Uterus (tissue), 4 donors: ENCODE data around the gene SCLY. TPM values are rescaled to one million over a fixed set of nuclear protein-coding genes. Genes with fewer than 3 reads are reported as not detected.

Experiments
- DNase-seq, 2 donors: peaks; one replicate each; pipeline ENCODE4 v3.0.0-alpha.2; 2019 to 2020
- H3K27ac ChIP-seq, 2 donors: fragments of 200-600 bp; sonication (generic); 1 replicate in 1 of 2; 2 replicates in 1 of 2; pipeline ENCODE4 v1.5.1; 2016 to 2018
- H3K27me3 ChIP-seq, 2 donors: fragments of 200-600 bp; sonication (generic); one replicate each; pipeline ENCODE4 v1.5.1; 2018 to 2019; ENCODE audit warnings: control low read depth in 1 of 2
- H3K36me3 ChIP-seq, 2 donors: fragments of 200-600 bp; sonication (generic); one replicate each; pipeline ENCODE4 v1.5.1; 2019; ENCODE audit warnings: control low read depth in 1 of 2
- H3K4me1 ChIP-seq, 2 donors: fragments of 200-600 bp; sonication (generic); one replicate each; pipeline ENCODE4 v1.5.1; 2018 to 2019; ENCODE audit warnings: control low read depth in 1 of 2
- H3K4me3 ChIP-seq, 2 donors: fragments of 200-600 bp; sonication (generic); 1 replicate in 1 of 2; 2 replicates in 1 of 2; pipeline ENCODE4 v1.5.1; 2018 to 2019; ENCODE audit warnings: mild to moderate bottlenecking in 1 of 2
- H3K9me3 ChIP-seq, 2 donors: fragments of 200-600 bp; sonication (generic); one replicate each; pipeline ENCODE4 v1.5.1; 2019; ENCODE audit warnings: control low read depth in 1 of 2
- CTCF ChIP-seq, 4 experiments: fragments of 200-600 bp in 2 of 4; fragments of 450-650 bp in 2 of 4; sonication (generic) in 2 of 4; IDR thresholded peaks; one replicate each; pipeline ENCODE4 v1.5.1; 2016 to 2019; ENCODE audit warnings: antibody characterized with exemption in 4 of 4, mild to moderate bottlenecking in 2 of 4, moderate library complexity in 1 of 4
- POLR2A ChIP-seq, 2 donors: fragments of 450-650 bp; IDR thresholded peaks; one replicate each; pipeline ENCODE4 v1.6.1; 2016; ENCODE audit warnings: antibody characterized with exemption in 2 of 2, mild to moderate bottlenecking in 1 of 2, moderate library complexity in 1 of 2
- intact Hi-C: fragments of 100-400 bp; cut with DNase I; formaldehyde crosslinking; loops from one replicate; pipeline ENCODE4 v1.15.1; 2023; ENCODE audit warnings: low total_unique reads
- total RNA-seq, 4 donors: library from RNA; depleted of rRNA in 3 of 4; stranded (reverse); fragments of >200 nt in 3 of 4; gene quantifications; one replicate each; pipeline versions ENCODE4 v1.1.0 to v1.2.4, GENCODE V29; 2014 to 2023
- donor health status: DM: yes; HTN: yes; CAD: no.

SCLY gene
- total RNA-seq, 4 donors from 2014 or later, result 5.1 to 26.0 (median 12.8) TPM

- no peak overlapping the region for H3K27ac ChIP-seq
- intact Hi-C loops, result no loop called here
- H3K4me1 ChIP-seq, result no peaks in the 10 kb centered on the region
- H3K9me3 ChIP-seq, result no peaks in the 10 kb centered on the region
- TF ChIP-seq POLR2A (IDR thresholded peaks at IDR 0.05) (no peak), CTCF (IDR thresholded peaks at IDR 0.05) (no peak)
- DNase-seq, result no peak
- no peaks in the 10 kb centered on the region for H3K36me3 ChIP-seq
- H3K27me3 ChIP-seq, result no peaks in the 10 kb centered on the region
- no peak overlapping the region for H3K4me3 ChIP-seq
Observed at GRCh38 chr2:238040918-238041317, 19.9 kb upstream of the SCLY start.

- H3K4me1 ChIP-seq, result no peaks in the 10 kb centered on the region
- intact Hi-C loops, result no loop called here
- no peak overlapping the region for H3K4me3 ChIP-seq
- no peak for DNase-seq
- TF ChIP-seq POLR2A (IDR thresholded peaks at IDR 0.05), result no peak
- no peak for TF ChIP-seq CTCF (IDR thresholded peaks at IDR 0.05)
- no peaks in the 10 kb centered on the region for H3K27me3 ChIP-seq
- no peak overlapping the region for H3K27ac ChIP-seq
- H3K36me3 ChIP-seq, result no peaks in the 10 kb centered on the region
- H3K9me3 ChIP-seq, result no peaks in the 10 kb centered on the region
Observed at GRCh38 chr2:238042090-238042489, 18.7 kb upstream of the SCLY start.

GRCh38 chr2:238042849-238043584 is 17.8 kb upstream of the SCLY start:
- intact Hi-C loops, result no loop called here
- no peaks in the 10 kb centered on the region for H3K36me3 ChIP-seq
- no peak for DNase-seq
- no peaks in the 10 kb centered on the region for H3K4me1 ChIP-seq
- no peaks in the 10 kb centered on the region for H3K9me3 ChIP-seq
- no peak overlapping the region for H3K27ac ChIP-seq
- H3K4me3 ChIP-seq, result no peak overlapping the region
- no peak for TF ChIP-seq CTCF (IDR thresholded peaks at IDR 0.05)
- TF ChIP-seq POLR2A (IDR thresholded peaks at IDR 0.05), result no peak
- no peaks in the 10 kb centered on the region for H3K27me3 ChIP-seq

GRCh38 chr2:238043851-238044250 is 16.9 kb upstream of the SCLY start:
- Histone ChIP-seq H3K4me1 (no peaks in the 10 kb centered on the region), H3K27ac (no peak overlapping the region), H3K36me3 (no peaks in the 10 kb centered on the region), H3K9me3 (no peaks in the 10 kb centered on the region), H3K4me3 (no peak overlapping the region), H3K27me3 (no peaks in the 10 kb centered on the region)
- intact Hi-C loops, result no loop called here
- TF ChIP-seq POLR2A (IDR thresholded peaks at IDR 0.05), result no peak
- TF ChIP-seq CTCF (IDR thresholded peaks at IDR 0.05), result no peak
- no peak for DNase-seq

- intact Hi-C loops, result no loop called here
- DNase-seq, result no peak
- H3K4me1 ChIP-seq, result no peaks in the 10 kb centered on the region
- no peaks in the 10 kb centered on the region for H3K27me3 ChIP-seq
- TF ChIP-seq CTCF (IDR thresholded peaks at IDR 0.05) (no peak), POLR2A (IDR thresholded peaks at IDR 0.05) (no peak)
- H3K4me3 ChIP-seq, result no peak overlapping the region
- no peaks in the 10 kb centered on the region for H3K36me3 ChIP-seq
- no peaks in the 10 kb centered on the region for H3K9me3 ChIP-seq
- H3K27ac ChIP-seq, result no peak overlapping the region
Observed at GRCh38 chr2:238045575-238045974, 15.2 kb upstream of the SCLY start.
